HepG2 (cell line): ENCODE results near the gene AKNA. TPM values are rescaled to one million over a fixed set of nuclear protein-coding genes. Genes with fewer than 3 reads are reported as not detected.
A peak's percentile ranks its signal among the peaks of the same experiment; 100 is the strongest.
"Not testable (repeated sequence)": the region's sequence is repeated elsewhere in the genome, so short reads cannot be mapped to it uniquely, and the experiment has no call there.

Source experiments
- ATAC-seq: fragments of 200-7000 bp; cut with Tn5 transposase; 3 replicates; pipeline ENCODE4 v1.9.1; 2020; ENCODE audit warnings: mild to moderate bottlenecking, moderate library complexity
- BruUV-seq: library from RNA; stranded (reverse); fragments of 400-500 nt; replicated peaks from 2 replicates; lab custom pipeline; 2021; lab: Mats Ljungman, UMichigan
- CTCF ChIA-PET: fragments of 300-600 bp; formaldehyde crosslinking; extraction: SDS; loops from one replicate; lab custom pipeline; 2021; ENCODE audit warnings: low total read pairs, inconsistent platforms, low intra/inter-chr PET ratio; lab: Yijun Ruan, JAX
- POLR2A ChIA-PET: fragments of 350-600 bp; sonication (Branson Sonifier 250); formaldehyde crosslinking; loops from one replicate; lab custom pipeline; 2020; ENCODE audit warnings: antibody characterized with exemption, inconsistent platforms; lab: Yijun Ruan, JAX
- DNase-seq: peaks from one replicate; pipeline ENCODE4 v3.0.0-alpha.2; 2015; ENCODE audit warnings: low spot score
- FAIRE-seq: peaks from 3 replicates; lab custom pipeline; 2011; peaks lifted over from hg19 to GRCh38; lab: Jason Lieb, UNC
- H2AFZ ChIP-seq: one replicate; pipeline ENCODE4 v1.6.1; 2011; ENCODE audit warnings: low read length, inconsistent platforms
- H3K27ac ChIP-seq: fragments of 300-600 bp; 3 replicates; pipeline ENCODE4 v1.8.0; 2011; ENCODE audit warnings: mixed run types, mild to moderate bottlenecking, mixed read lengths, low read length, inconsistent platforms; ENCODE audit not compliant: insufficient read depth; ENCODE audit errors: extremely low read length
- H3K27me3 ChIP-seq, 2 experiments: fragments of 200-600 bp in 1 of 2; 2 replicates in 1 of 2; 3 replicates in 1 of 2; pipeline versions ENCODE4 v1.6.0 to v1.8.0; 2011; ENCODE audit warnings: low read length in 2 of 2, mild to moderate bottlenecking in 2 of 2, moderate library complexity in 2 of 2, inconsistent platforms in 1 of 2; ENCODE audit not compliant: insufficient read depth in 2 of 2, control insufficient read depth in 1 of 2
- H3K36me3 ChIP-seq, 2 experiments: fragments of 200-600 bp in 1 of 2; replicated peaks in 1 of 2; 2 replicates in 1 of 2; 3 replicates in 1 of 2; pipeline versions ENCODE4 v1.5.1 to v1.8.0; 2011; ENCODE audit warnings: low read length in 2 of 2, inconsistent platforms in 1 of 2; ENCODE audit not compliant: insufficient read depth in 2 of 2, control insufficient read depth in 1 of 2
- H3K4me1 ChIP-seq: 2 replicates; pipeline ENCODE4 v1.5.1; 2012; ENCODE audit warnings: low read length, inconsistent platforms; ENCODE audit not compliant: insufficient read depth
- H3K4me2 ChIP-seq: 2 replicates; pipeline ENCODE4 v1.6.0; 2011; ENCODE audit warnings: low read depth, low read length, inconsistent platforms
- H3K4me3 ChIP-seq, 3 experiments: fragments of 200-600 bp in 1 of 3; sonication (generic), shearing (Covaris generic) in 1 of 3; replicated peaks in 1 of 3; 2 replicates each; pipeline ENCODE4 v1.5.1; 2011 to 2016; ENCODE audit warnings: low read length in 3 of 3, inconsistent platforms in 2 of 3, low read depth in 2 of 3, mild to moderate bottlenecking in 2 of 3, control low read depth in 1 of 3, mixed read lengths in 1 of 3; ENCODE audit not compliant: insufficient read depth in 1 of 3
- H3K79me2 ChIP-seq: one replicate; pipeline ENCODE4 v1.6.1; 2011; ENCODE audit warnings: low read length, inconsistent platforms; ENCODE audit not compliant: insufficient read depth
- H3K9ac ChIP-seq: 2 replicates; pipeline ENCODE4 v1.6.0; 2011; ENCODE audit warnings: mild to moderate bottlenecking, low read depth, low read length, inconsistent platforms; ENCODE audit not compliant: insufficient read depth
- H3K9me3 ChIP-seq: 2 replicates; pipeline ENCODE4 v1.5.1; 2012; ENCODE audit warnings: mild to moderate bottlenecking, low read length
- H4K20me1 ChIP-seq: 2 replicates; pipeline ENCODE4 v1.6.0; 2011; ENCODE audit warnings: inconsistent platforms, mild to moderate bottlenecking, low read length, moderate library complexity; ENCODE audit not compliant: insufficient read depth
- ZMYM3 ChIP-seq: sonication (generic); formaldehyde crosslinking; IDR thresholded peaks from 2 replicates; pipeline ENCODE4 v1.5.1; 2020; ENCODE audit warnings: mild to moderate bottlenecking, missing genetic modification reagents
- ZNF644 ChIP-seq: IDR thresholded peaks from 2 replicates; pipeline ENCODE4 v1.6.1; 2016; ENCODE audit warnings: low read depth
- ZNF768 ChIP-seq: sonication (generic); formaldehyde crosslinking; IDR thresholded peaks from 2 replicates; pipeline ENCODE4 v1.4.0; 2020; ENCODE audit warnings: missing genetic modification reagents
- WGBS: methylation state at CpG from one replicate; pipeline ENCODE4 v1.1.6; 2017; ENCODE audit warnings: low lambda C conversion rate; 5-methylcytosine and 5-hydroxymethylcytosine counted together
- in situ Hi-C: cut with HindIII; loops from 2 replicates; pipeline ENCODE4 v1.10.0; 2017; ENCODE audit warnings: low pct_unique_long_range_greater_than_20kb; ENCODE audit not compliant: extremely low pct_ligation_motif_present
- intact Hi-C: fragments of 100-400 bp; cut with micrococcal nuclease; formaldehyde crosslinking; loops from one replicate; pipeline ENCODE4 v1.10.0; 2022; ENCODE audit not compliant: unreplicated experiment
- polyA plus RNA-seq, 8 experiments: library from polyadenylated mRNA; depleted of rRNA in 3 of 8; stranded (reverse) in 7 of 8; unstranded in 1 of 8; fragments of >200 nt; fragmentation: Illumina TruSeq in 4 of 8; extraction: Trizol in 4 of 8; gene quantifications; 2 replicates each; pipeline versions ENCODE4 v1.2.1 to v1.2.3, GENCODE V29; 2011 to 2016; ENCODE audit warnings: low read depth in 4 of 8, missing spikeins in 1 of 8, mixed read lengths in 1 of 8; ENCODE audit not compliant: insufficient read depth in 1 of 8
- total RNA-seq, 5 experiments: library from RNA; depleted of rRNA; stranded (reverse); fragments of >200 nt; fragmentation: Illumina TruSeq; extraction: Trizol; gene quantifications; 2 replicates each; pipeline ENCODE4 v1.2.3, GENCODE V29; 2016; ENCODE audit warnings: low read depth in 1 of 5

AKNA gene
- total and polyA plus RNA-seq, 2 of the 13 experiments (the other 11 are each of a cell fraction or from before 2014, with no cell fraction given) = 3.0 to 3.1 TPM

- FAIRE-seq, ATAC-seq, intact Hi-C loops: not testable (repeated sequence)
Measured at GRCh38 chr9:114331229-114332195, 56.3 kb downstream of the AKNA start.

GRCh38 chr9:114330636-114331035, 57.1 kb downstream of the AKNA start:
- no peaks in the 10 kb centered on the region for H3K9me3 ChIP-seq
- no peaks in the 10 kb centered on the region for H3K27me3 ChIP-seq
- FAIRE-seq = no peak
- no peak for ATAC-seq
- intact Hi-C loops = no loop called here
- DNase-seq = no peak
- H4K20me1 ChIP-seq = no peaks in the 10 kb centered on the region
- TSS peak; percentile 54 for BruUV-seq
- H2AFZ ChIP-seq = no peak overlapping the region
- H3K36me3 ChIP-seq = peaks cover 0 to 7% of the 10 kb centered on the region in 2 experiments; a peak in 2 of 5 replicates
- H3K4me1 ChIP-seq = peaks cover 52% of the 10 kb centered on the region
- H3K4me2 ChIP-seq = peak overlapping the region; percentile 88
- in situ Hi-C loops = no loop called here
- 0 out of 2 replicates have a peak, but pooled peaks have one; percentile 26 for TF ChIP-seq ZMYM3 (CRISPR knock-in tag)
- TF ChIP-seq ZNF768 (CRISPR knock-in tag) = peak; percentile 68; the same call in 1 of the 2 replicates
- TF ChIP-seq ZNF644 = no peak
- TF ChIP-seq, all 625 proteins: peak for 2
- peaks cover 10% of the 10 kb centered on the region for H3K79me2 ChIP-seq
- POLR2A ChIA-PET = no interaction called here
- H3K4me3 ChIP-seq = peak overlapping the region; percentile 49 to 72 (median 67); a peak in 5 of 6 replicates
- H3K27ac ChIP-seq = peak overlapping the region; percentile 75
- WGBS = 7% methylated on average over 10 of the region's 10 CpGs
- CTCF ChIA-PET = no interaction called here
- peak overlapping the region; percentile 73 for H3K9ac ChIP-seq

More at GRCh38 chr9:114331229-114332195, 56.3 kb downstream of the AKNA start:
- in situ Hi-C loops, H3K27me3 ChIP-seq, H3K9me3 ChIP-seq, DNase-seq, H4K20me1 ChIP-seq, CTCF ChIA-PET, H2AFZ ChIP-seq, H3K36me3 ChIP-seq, H3K9ac ChIP-seq, POLR2A ChIA-PET, H3K27ac ChIP-seq, BruUV-seq: not testable (repeated sequence)
- Histone ChIP-seq H3K4me1 (peaks cover 49% of the 10 kb centered on the region), H3K4me2 (peak overlapping the region; percentile 88), H3K4me3 (peak overlapping the region in 1 of 3 experiments; percentile 33; a peak in 3 of 6 replicates), H3K79me2 (peaks cover 10% of the 10 kb centered on the region)
- peak; percentile 87 for TF ChIP-seq ZNF768 (CRISPR knock-in tag)
- WGBS = 63% methylated on average over 10 of the region's 19 CpGs
